Dermis microvascular lymphatic vessel endothelial cell (primary cell): Measurements from ENCODE around the gene P2RX7. TPM values are rescaled to one million over a fixed set of nuclear protein-coding genes. Genes with fewer than 3 reads are reported as not detected.
"Not testable (repeated sequence)": the region's sequence is repeated elsewhere in the genome, so short reads cannot be mapped to it uniquely, and the experiment has no call there.

ENCODE experiments used
- DNase-seq, 2 donors: peaks; one replicate each; pipeline versions ENCODE4 v3.0.0 to v3.0.0-alpha.2; 2010; ENCODE audit warnings: low read depth in 2 of 2
- total RNA-seq: library from RNA; depleted of rRNA; stranded (reverse); fragments of >200 nt; gene quantifications from 2 replicates; pipeline ENCODE4 v1.2.1, GENCODE V29; 2014

Gene P2RX7
- total RNA-seq, 1 donor from 2014 or later: 3.9 TPM

GRCh38 chr12:121133838-121134237 lies 1.2 kb downstream of the P2RX7 start:
- no peak for DNase-seq

GRCh38 chr12:121135320-121135719 lies 2.6 kb downstream of the P2RX7 start:
- no peak for DNase-seq

GRCh38 chr12:121137512-121137911 lies 4.8 kb downstream of the P2RX7 start:
- DNase-seq: no peak

GRCh38 chr12:121138284-121138683 lies 5.6 kb downstream of the P2RX7 start:
- no peak for DNase-seq

- no peak for DNase-seq
Observed at GRCh38 chr12:121139286-121139685, 6.6 kb downstream of the P2RX7 start.

GRCh38 chr12:121142171-121142950 lies 9.7 kb downstream of the P2RX7 start:
- DNase-seq: no peak

GRCh38 chr12:121144416-121144914 lies 11.8 kb downstream of the P2RX7 start:
- DNase-seq: no peak

- peak in 1 of 2 donors; percentile 43 for DNase-seq
Observed at GRCh38 chr12:121145221-121145620, 12.5 kb downstream of the P2RX7 start.

- DNase-seq: not testable (repeated sequence)
Observed at GRCh38 chr12:121149289-121149688, 16.6 kb downstream of the P2RX7 start.

- no peak for DNase-seq
Observed at GRCh38 chr12:121154793-121155375, 22.2 kb downstream of the P2RX7 start.

GRCh38 chr12:121156365-121156764 lies 23.7 kb downstream of the P2RX7 start:
- no peak for DNase-seq

GRCh38 chr12:121158085-121158484 lies 25.4 kb downstream of the P2RX7 start:
- no peak for DNase-seq

- DNase-seq: not testable (repeated sequence)
Observed at GRCh38 chr12:121158728-121159351, 26.2 kb downstream of the P2RX7 start.

GRCh38 chr12:121159467-121160307 lies 27.0 kb downstream of the P2RX7 start:
- no peak for DNase-seq

GRCh38 chr12:121162384-121162783 lies 29.7 kb downstream of the P2RX7 start:
- no peak for DNase-seq

GRCh38 chr12:121162985-121163384 lies 30.3 kb downstream of the P2RX7 start:
- no peak for DNase-seq

- DNase-seq: not testable (repeated sequence)
Observed at GRCh38 chr12:121164839-121165238, 32.2 kb downstream of the P2RX7 start.

GRCh38 chr12:121165316-121165715 lies 32.6 kb downstream of the P2RX7 start:
- peak in 1 of 2 donors; percentile 48 for DNase-seq

- no peak for DNase-seq
Observed at GRCh38 chr12:121166356-121166755, 33.7 kb downstream of the P2RX7 start.

GRCh38 chr12:121167232-121167820 lies 34.6 kb downstream of the P2RX7 start:
- DNase-seq: no peak

GRCh38 chr12:121167951-121168350 lies 35.3 kb downstream of the P2RX7 start:
- DNase-seq: no peak
